T follicular helper cell (primary cell): ENCODE data around the gene ACYP2.

ENCODE experiments used
- DNase-seq: peaks from one replicate; pipeline ENCODE4 v3.0.0-alpha.2; 2020; ENCODE audit warnings: low read depth

The ACYP2 gene

DNA sequence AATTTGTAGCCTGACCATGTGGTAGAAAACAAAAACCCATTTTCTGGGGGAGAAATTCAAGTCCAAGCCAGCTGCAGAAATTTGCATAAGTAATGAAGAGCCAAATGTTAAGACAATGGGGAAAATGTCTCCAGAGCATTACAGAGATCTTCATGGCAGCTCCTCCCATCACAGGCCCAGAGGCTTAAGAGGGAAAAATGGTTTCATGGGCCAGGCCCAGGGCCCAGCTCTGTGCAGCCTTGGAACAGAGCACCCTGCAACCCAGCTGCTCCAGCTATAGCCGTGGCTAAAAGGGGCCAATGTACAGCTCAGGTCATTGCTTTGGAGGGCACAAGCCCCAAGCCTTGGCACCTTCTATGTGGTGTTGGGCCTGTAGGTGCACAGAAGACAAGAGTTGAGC is 209.7 kb downstream of the ACYP2 start:
- DNase-seq, result no peak

DNA sequence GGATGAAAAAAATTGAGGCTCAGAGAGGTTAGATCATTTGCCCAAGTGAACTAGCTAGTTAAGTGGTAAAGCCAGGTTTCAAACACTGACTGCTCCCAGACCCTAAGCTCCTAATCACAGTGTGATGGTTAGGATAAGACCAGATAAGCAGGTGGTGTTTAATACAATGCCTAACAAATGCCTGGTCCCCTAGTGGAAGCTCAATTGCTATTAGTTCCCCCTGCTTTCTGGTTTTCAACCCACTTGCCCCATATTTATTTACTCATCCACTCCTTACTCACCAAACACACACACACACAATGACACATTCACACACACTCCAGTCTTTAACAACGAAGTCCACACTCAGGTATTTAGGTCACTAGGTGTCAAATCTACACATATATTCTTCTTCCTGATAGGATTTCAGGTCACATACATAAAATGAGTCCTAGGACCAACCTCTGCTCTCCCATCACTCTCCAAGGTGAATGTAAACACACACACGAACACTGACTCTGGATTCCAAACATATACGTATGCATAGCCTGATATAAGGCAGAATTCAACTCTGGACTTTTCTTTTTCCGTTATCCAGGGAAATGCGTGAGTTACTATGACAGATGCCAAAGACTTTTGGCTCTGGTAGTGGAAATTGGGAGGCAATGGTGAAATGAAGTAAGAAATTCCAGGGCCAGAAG is 214.2 kb downstream of the ACYP2 start:
- no peak for DNase-seq

DNA sequence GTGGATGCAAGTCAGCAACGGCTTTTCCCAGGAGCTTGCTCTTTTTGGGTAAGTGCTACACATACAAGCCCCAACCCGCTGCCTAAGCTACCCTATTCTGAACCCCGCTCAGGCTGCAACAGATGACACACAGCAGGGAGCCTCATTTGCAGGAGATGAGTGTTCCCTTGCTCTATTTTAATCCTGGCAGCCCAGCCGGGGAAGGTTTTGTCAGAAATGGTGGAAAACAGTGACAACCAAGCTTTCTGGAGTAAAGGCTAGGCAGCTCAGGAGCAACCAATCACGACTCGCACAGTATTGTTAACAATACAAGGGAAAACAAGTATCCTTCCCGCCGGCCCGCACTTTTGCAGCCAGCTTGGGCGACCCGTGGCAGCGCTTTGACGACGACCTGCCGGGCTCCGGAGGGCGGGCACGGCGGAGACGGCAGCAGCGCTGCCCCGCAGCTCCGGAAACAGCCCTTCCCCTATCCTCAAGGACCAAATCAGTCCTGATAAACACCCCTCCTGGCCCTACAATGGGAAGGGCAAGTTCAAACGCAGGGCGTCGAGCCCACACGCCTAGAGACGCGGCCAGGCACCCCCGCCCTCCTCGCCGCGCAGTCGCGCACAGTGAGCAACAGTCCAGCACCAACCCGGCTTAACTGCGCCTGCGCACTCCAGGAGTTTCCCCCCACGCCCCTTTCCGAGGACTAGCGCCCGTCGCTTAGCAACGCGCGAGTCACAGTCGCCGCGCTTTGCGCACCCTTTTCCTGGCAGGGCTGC is 214.9 kb downstream of the ACYP2 start:
- peak; percentile 74 for DNase-seq

DNA sequence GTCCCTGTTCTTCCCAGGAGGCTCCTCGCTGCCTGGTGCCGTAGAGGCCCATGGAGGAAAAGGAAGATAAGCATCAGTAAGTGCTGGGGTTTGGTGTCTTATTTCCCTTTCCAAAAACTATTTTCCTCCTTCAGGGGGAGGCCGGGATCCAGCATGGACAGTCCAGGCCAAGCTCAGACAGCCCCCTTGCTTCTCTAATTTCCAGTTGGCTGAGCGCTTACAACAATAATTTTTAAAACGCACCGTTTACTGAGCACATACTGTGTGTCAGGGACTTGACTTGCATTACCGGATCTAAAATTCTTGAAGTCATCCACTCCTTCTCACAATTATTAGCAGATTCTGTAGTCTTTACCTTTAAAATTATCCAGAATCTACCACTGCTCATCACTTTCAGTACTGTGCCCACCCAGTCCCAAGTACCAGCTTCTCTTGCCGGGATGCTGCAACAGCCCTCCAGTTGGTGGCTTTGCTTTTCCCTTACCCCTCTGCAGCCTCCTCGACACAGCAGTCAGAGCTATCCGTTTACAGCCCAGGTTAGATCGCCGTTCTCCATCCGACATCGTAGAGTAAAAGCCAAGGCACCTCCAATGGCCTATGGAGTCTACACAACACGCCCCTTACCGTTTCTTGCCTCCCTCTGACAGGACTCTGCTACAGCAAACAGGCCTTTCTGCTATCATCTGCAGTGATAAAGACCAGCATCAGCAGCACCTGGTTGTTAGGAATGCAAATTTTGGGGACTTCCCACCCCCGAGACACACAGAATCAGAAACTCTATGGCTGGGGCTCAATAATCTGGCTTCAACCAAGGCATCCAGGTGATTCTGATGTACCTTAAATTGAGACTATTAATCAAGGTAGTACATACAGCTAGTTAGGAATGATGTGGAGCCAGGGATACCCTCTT is 215.8 kb downstream of the ACYP2 start:
- no peak for DNase-seq

DNA sequence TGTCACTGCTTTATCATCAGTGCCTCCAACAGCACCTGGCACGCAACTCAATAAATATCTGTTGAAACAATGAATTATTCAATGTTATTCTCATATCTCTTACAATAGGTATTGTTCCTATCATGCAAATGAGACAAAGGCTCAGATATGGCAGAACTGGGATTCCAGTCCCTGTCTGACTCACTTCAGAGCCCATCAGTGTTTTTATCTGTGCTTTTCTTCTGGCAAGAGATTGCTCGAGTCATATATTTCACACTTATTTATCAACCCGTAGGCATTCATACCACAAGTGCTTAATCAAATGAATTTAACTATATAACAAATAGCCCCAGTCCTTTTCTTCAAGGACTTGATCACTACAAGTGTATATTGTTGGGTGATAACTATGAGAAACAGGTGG is 217.0 kb downstream of the ACYP2 start:
- no peak for DNase-seq

DNA sequence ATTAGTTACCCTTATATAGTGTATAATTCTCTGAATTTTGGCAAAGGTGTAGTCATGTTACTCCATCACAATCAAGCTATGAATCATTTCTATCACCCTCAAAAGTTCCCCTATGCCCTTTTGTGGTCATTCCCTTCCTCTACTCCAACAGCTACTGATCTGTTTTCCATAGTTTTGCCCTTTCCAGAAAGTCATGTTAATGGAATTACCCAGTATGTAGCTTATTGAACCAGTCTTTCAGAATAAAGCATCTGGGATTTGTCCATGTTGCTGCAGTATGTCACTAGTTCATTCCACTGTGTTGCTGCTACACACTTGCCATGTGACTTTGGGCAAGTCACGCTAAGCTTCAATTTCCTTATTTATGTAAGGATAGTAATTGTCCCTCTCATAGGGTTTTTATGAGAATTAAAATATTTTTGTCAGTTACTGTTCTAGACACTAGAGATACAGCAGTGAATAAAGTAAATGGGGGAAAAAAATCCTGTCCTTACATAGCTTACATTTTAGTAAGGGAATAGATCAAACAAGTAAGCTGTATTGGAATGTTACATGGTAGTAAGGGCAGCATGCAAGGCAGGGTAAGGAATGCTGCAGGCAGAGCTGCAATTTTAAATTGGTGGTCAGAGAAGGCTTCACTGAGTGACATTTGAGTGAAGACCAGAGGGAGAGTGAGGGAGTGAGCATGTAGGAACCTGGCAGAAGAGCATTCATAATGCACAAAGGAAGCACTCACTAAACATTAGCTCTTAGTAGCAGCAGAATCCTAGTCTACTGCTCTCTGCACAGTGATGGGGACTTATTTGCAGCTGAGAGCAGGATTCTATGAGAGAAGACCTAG is 220.9 kb downstream of the ACYP2 start:
- DNase-seq, result no peak

DNA sequence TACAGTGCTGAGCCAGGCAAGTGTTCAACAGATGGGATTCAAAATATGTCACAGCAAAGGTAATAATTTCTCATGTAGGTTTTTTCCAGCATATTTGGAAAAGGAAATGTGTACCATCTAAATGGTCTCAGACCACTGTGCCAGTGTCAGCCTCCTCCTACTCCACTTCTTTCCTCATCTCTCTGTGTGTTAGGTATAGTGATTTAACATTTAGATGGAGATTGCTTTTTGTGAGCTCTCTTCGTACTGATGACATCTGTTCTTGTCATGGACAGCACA is 221.5 kb downstream of the ACYP2 start:
- no peak for DNase-seq

DNA sequence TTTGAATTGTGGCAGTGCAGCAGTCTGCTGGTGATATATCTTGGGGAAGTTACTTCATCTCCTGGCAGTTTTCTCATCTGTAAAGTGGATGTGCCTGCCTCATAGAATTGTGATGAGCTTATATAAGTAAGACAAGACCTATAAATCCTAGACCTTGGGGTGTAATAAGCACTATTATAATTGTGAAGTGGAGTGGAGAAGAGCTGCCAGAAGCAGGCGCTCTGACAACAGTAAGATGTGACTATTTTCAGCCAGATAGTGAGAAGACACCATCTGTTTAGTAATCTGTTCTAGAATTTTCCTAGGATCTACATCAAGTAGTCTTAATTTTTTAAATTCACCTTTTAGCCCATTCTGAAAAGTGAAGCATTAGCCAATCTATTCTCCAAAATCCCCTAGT is 226.2 kb downstream of the ACYP2 start:
- DNase-seq, result no peak

DNA sequence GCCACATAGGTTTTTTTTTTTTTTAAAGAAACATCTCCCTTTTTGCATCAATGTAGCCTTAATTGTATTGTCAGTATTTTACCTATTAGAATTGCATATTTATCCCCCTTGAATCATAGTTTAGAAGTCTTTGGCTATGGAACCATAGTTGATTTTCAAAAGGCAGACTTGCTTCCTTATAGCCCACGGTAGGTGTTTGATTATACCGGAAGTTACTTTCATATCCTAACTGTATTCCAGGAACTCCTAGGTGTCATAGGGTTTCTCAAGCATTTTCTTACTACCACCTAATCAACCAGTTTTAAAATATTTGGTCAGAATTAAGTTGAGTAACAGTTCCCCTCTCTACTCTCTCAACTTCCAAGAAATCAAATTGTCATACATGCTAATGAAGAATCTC is 227.2 kb downstream of the ACYP2 start:
- DNase-seq, result no peak

DNA sequence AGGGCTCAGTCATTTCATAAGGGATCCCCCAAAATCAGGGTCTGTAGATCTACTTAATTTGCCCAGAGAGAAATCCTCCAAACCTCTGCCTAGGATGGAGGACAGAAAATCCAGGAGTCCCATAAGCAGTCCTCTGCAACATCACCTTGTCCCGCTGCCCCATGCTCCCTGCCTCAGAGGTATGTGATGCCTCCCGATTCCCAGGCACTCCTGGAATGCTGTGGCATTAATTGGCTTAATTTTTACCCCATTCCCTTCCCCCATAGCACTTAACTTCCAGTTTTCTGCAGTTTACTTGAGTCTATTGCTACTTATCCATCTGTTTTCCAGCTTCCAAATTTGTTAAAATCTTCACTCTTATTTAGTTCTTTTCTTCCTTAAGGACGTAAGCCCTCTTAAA is 232.2 kb downstream of the ACYP2 start:
- no peak for DNase-seq

DNA sequence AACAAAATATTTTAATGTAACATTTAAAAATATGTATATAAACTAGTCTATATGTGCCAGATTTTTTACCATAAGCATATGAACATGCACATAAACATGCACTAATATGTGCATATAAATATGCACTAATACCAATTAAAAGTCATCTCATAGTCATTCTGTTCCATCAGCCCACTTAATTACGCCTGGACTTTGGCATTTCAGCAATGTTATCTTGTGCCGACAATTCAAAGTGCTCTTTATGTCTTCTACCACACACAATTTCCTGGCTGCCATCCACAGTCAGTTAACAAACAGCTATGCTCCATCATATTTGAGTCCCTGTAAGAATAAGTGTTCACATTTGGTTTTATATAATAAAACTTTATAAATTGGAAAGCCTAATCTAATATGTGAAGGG is 233.2 kb downstream of the ACYP2 start:
- DNase-seq, result no peak

DNA sequence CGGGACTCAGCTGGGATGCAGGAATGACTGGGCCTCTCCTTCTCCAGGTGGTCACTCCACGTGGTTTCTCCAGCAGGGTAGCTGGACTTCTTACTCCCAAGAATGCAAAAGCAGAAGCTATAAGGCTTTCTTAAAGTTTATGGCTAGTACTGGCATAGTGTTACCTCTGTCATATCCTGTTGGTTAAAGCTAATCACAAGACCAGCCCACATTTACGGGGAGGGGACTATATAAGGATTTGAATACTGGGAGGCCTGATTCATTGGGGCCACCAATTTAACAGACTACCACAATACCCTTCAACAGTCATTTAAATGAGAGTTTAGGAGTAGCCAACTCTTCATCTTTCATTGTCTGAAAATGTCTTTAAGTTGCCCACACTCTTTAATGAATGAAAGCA is 235.0 kb downstream of the ACYP2 start:
- no peak for DNase-seq

DNA sequence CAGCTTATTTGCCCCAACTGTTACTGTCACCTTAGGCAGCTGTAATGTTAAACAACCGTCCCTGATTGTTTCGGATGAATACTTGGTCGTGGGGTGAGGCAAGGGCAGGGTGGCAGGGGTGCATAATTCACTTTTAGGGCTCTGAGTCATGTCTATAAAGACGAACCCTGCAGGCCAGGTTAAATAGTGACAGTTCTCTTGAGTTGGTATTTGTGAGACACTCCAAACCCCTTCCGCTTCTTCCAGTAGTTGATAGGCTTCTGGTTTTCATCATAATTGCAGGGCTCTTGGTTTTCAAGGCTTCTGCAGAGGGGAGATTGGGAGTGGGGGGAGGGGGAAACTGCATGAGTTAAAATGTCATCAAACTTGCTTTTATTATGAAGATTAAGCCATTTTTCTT is 237.8 kb downstream of the ACYP2 start:
- no peak for DNase-seq
